Small intestine (tissue), 7 donors: ENCODE measurements around the gene MAGEA8. TPM values are rescaled to one million over a fixed set of nuclear protein-coding genes. Genes with fewer than 3 reads are reported as not detected.
"Not testable (repeated sequence)": the region's sequence is repeated elsewhere in the genome, so short reads cannot be mapped to it uniquely, and the experiment has no call there.

Experiments
- DNase-seq, 2 donors: peaks; one replicate each; pipeline versions ENCODE4 v3.0.0 to v3.0.0-alpha.2; 2013
- FAIRE-seq: peaks from 2 replicates; lab custom pipeline; 2012; peaks lifted over from hg19 to GRCh38; lab: Jason Lieb, UNC
- H3K27ac ChIP-seq, 3 donors: one replicate each; pipeline ENCODE4 v1.5.1; 2013; ENCODE audit warnings: low read length in 2 of 3, mild to moderate bottlenecking in 2 of 3, control low read depth in 1 of 3, inconsistent platforms in 1 of 3, low read depth in 1 of 3, moderate library complexity in 1 of 3
- H3K27me3 ChIP-seq, 3 donors: one replicate each; pipeline ENCODE4 v1.6.1; 2013; ENCODE audit warnings: low read length in 3 of 3, inconsistent platforms in 1 of 3; ENCODE audit not compliant: control insufficient read depth in 3 of 3, insufficient read depth in 3 of 3
- H3K36me3 ChIP-seq, 3 donors: one replicate each; pipeline ENCODE4 v1.6.1; 2013; ENCODE audit warnings: low read length in 3 of 3, inconsistent platforms in 1 of 3, low read depth in 1 of 3, mild to moderate bottlenecking in 1 of 3, moderate library complexity in 1 of 3; ENCODE audit not compliant: control insufficient read depth in 3 of 3, insufficient read depth in 2 of 3
- H3K4me1 ChIP-seq, 3 donors: one replicate each; pipeline ENCODE4 v1.6.1; 2013; ENCODE audit warnings: low read length in 2 of 3, inconsistent platforms in 1 of 3, low read depth in 1 of 3, mild to moderate bottlenecking in 1 of 3, moderate library complexity in 1 of 3; ENCODE audit not compliant: control insufficient read depth in 3 of 3, insufficient read depth in 2 of 3
- H3K4me3 ChIP-seq, 3 donors: one replicate each; pipeline ENCODE4 v1.5.1; 2013; ENCODE audit warnings: low read length in 3 of 3, control low read depth in 1 of 3, inconsistent platforms in 1 of 3, low read depth in 1 of 3, mild to moderate bottlenecking in 1 of 3, moderate library complexity in 1 of 3
- H3K9me3 ChIP-seq, 2 donors: one replicate each; pipeline ENCODE4 v1.6.1; 2013; ENCODE audit warnings: low read depth in 1 of 2, low read length in 1 of 2; ENCODE audit not compliant: control insufficient read depth in 2 of 2, insufficient read depth in 1 of 2
- WGBS, 3 donors: extraction: QIAGEN DNeasy Blood & Tissue Kit; methylation state at CpG; one replicate each; pipeline ENCODE4 v1.1.7; 2013; 5-methylcytosine and 5-hydroxymethylcytosine counted together
- polyA plus RNA-seq, 4 donors: library from polyadenylated mRNA; stranded (reverse) in 3 of 4; unstranded in 1 of 4; fragments of 200-250 nt in 3 of 4; fragments of 120-200 nt in 1 of 4; gene quantifications; one replicate each; pipeline versions ENCODE4 v1.2.1 to v1.2.3, GENCODE V29; 2013
- donor health status: healthy with polysubstance abuse.
- donor health status: control.
- donor health status: control.
- donor health status: Bipolar disorder and iron deficiency.
- donor health status: healthy.

Gene MAGEA8
- polyA plus RNA-seq, 4 donors = 0.10 TPM; not detected in 3

GRCh38 chrX:149909324-149910177 is 28.6 kb downstream of the MAGEA8 start:
- H3K9me3 ChIP-seq = no peaks in the 10 kb centered on the region
- H3K4me1 ChIP-seq = no peaks in the 10 kb centered on the region
- no peak overlapping the region for H3K4me3 ChIP-seq
- no peak overlapping the region for H3K27ac ChIP-seq
- DNase-seq = no peak
- no peaks in the 10 kb centered on the region for H3K27me3 ChIP-seq
- FAIRE-seq = no peak
- WGBS, 3 donors = 79 to 96% (median 94%) methylated on average over 3 to 4 of the region's 4 CpGs
- H3K36me3 ChIP-seq = no peaks in the 10 kb centered on the region

DNA sequence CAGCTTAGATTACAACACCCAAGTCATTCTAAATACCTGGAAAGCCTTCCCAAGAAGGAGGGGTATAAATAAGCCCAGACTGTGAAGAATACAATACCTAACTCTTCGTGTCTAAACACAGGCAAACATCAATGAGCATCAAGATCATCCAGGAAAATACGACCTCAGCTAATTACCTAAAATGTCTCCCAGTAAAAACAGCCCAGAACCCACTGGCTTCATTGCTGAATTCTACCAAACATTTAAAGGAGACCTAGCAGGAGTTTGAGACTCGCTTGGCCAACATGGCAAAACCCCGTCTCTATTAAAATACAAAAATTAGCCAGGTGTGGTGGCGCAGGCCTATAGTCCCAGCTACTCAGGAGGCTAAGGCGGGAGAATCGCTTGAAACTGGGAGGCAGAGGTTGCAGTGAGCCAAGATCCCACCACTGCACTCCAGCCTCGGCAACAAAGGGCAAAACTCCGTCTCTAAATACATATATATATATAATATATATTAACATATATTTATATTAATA is 29.3 kb downstream of the MAGEA8 start:
- Histone ChIP-seq H3K4me3 (no peak overlapping the region), H3K9me3 (no peaks in the 10 kb centered on the region), H3K27ac (no peak overlapping the region), H3K27me3 (no peaks in the 10 kb centered on the region), H3K36me3 (no peaks in the 10 kb centered on the region), H3K4me1 (no peaks in the 10 kb centered on the region)
- WGBS, 3 donors = 94 to 97% (median 95%) methylated on average over 9 of the region's 9 CpGs
- FAIRE-seq = no peak
- DNase-seq = peak in 1 of 2 donors; percentile 3

DNA sequence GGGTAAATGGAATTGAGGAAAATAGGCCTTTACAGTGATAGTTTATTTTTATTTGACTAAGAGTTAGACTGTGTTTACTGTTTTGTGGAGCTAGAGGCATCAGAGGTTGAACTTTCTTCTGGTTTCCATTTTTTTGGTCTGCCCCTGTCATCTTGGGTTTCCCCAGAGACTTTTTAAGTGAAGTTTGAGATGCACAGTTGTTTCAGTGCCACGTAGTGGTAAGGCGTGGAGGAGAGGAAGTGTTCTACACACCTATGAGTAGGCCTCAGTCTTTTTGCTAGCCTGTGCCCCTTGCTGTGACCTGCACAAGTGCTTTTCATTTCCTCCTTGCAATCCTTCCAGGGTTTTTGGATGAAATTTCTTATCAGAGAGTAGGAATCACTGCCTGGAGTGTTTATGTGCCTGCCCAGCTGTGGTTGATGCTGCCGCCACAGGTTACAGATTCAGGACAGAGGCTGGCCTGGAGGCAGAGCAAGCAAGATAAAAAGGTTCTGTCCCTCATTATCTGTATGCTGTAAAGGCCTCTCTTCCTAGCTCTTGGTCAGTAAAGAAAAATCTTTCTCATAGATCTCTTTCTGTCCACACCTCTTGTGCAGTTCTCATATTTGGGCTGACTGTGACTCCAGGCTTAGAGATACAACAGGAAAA is 35.9 kb downstream of the MAGEA8 start:
- FAIRE-seq (no peak), DNase-seq (no peak)
- H3K27ac ChIP-seq = no peak overlapping the region
- H3K27me3 ChIP-seq = no peaks in the 10 kb centered on the region
- H3K4me1 ChIP-seq = no peaks in the 10 kb centered on the region
- H3K9me3 ChIP-seq = no peaks in the 10 kb centered on the region
- H3K4me3 ChIP-seq = no peak overlapping the region
- WGBS, 3 donors = 71 to 81% (median 76%) methylated on average over 3 of the region's 3 CpGs
- no peaks in the 10 kb centered on the region for H3K36me3 ChIP-seq

DNA sequence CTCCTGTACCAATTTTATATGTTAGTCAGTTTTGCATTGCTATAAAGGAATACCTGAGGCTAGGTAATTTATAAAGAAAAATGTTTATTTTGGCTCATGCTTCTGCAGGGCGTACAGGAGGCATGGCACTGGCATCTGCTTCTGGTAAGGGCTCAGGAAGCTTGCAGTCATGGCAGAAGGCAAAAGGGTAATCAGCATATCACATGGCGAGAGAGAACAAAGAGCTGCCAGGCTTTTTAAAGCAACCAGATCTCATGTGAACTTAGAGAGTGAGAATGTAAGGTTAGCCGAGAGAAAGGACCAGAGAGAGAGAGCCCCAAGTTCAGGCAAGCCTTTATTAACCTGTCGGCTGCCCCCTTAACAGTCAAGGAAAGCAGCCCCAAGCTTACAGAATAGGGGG is 42.9 kb downstream of the MAGEA8 start:
- DNase-seq, H3K4me1 ChIP-seq, H3K9me3 ChIP-seq, H3K4me3 ChIP-seq, H3K27me3 ChIP-seq, FAIRE-seq, H3K36me3 ChIP-seq, H3K27ac ChIP-seq: not testable (repeated sequence)
- WGBS, 3 donors = no CpG with 5 or more reads among the region's 4 CpGs

DNA sequence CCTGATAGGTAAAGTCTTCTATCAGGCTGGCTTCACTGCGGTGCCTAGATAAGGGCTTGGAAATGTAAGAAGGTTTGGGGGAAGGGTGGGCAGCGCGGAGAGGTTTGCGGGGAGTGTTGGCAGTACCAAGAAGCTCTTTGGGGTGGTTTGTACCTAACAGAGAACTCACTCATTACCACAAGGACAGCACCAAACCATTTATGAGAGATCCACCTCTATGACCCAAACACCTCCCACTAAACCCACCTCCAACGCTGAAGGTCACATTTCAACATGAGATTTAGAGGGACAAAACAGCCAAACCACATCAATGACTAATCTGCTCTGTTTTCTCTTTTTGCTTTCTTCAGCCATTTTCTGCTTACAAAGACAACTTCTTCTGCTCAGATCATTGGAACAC is 43.5 kb downstream of the MAGEA8 start:
- H3K36me3 ChIP-seq, H3K4me3 ChIP-seq, FAIRE-seq, H3K4me1 ChIP-seq, DNase-seq, H3K27ac ChIP-seq, H3K27me3 ChIP-seq, H3K9me3 ChIP-seq: not testable (repeated sequence)
- no CpG with 5 or more reads among the region's 5 CpGs for WGBS, 3 donors

DNA sequence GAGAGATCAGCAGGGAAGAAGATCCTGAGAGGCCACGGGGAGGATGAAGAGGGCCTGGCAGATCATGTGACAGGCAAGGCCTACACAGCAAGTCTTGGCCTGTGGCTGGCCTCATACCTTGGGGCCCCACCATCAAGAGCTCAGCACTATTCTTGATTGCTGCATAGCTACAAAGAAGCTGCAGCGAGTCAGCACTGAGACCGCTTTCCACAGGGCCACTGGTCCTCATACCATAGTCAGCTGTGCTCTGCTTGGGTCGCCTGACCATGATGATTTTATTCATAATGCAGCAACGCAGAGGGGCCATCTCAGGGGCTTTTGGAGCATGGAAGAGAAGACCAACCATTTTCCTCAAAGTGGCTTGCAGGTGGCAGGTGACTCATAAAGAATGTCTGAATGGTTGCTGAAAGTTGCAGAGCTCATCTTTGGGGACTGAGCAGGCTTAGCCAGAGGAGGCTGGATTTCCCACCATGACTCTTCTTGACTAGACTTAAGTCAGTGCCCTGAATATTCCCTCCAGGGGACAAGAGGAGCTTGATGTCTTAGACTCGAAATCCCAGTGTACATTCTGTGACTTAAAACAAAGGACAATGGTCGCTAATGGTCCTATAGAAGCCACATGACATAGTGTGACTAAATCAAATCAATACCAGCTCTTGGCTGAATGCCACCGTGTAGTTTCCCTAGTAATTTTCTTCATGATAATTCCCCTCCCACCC is 46.4 kb downstream of the MAGEA8 start:
- not testable (repeated sequence) for H3K36me3 ChIP-seq, FAIRE-seq, H3K27me3 ChIP-seq, H3K4me1 ChIP-seq, H3K9me3 ChIP-seq, DNase-seq, H3K27ac ChIP-seq, H3K4me3 ChIP-seq
- WGBS, 3 donors = 92% methylated on average over 1 of the region's 8 CpGs; no CpG with 5 or more reads in 2 of the 3 donors

DNA sequence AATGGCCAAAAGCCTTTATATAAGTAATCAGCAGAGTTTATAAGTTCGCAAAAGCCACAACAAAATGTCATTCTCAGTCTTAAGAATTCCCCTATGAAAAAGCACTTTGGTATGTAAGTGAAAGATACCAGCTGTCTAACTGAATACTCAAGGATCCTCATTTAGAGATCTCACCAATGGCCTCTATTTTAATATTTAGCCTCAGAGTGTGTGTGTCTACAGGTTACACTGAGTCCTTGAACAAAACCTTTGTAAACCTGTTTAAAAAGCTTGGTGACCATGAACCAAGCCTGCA is 46.9 kb downstream of the MAGEA8 start:
- H3K4me3 ChIP-seq, H3K27me3 ChIP-seq, H3K27ac ChIP-seq, FAIRE-seq, H3K9me3 ChIP-seq, H3K36me3 ChIP-seq, DNase-seq, H3K4me1 ChIP-seq: not testable (repeated sequence)
- whole genome bisulfite sequencing, 3 donors = no CpG with 5 or more reads among the region's 1 CpG

DNA sequence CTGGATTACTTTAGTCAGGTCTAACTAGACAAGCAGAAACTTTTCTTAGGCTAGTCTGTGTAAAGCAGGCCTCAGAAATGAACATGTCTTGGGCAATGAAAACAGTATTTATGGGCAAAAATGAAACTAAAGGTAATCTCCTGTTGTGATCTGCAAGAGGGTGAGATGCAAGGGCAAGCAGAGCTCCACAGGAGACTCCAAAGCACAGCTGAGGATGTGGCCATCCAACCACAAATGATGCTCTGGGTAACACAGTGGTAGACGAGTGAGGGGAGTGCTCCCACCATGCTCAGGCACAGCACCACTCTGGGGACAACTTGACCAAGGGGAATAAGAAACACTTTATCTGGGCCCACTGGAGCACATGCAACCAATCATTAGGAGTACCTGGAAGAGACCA is 47.7 kb downstream of the MAGEA8 start:
- FAIRE-seq, H3K36me3 ChIP-seq, H3K27me3 ChIP-seq, H3K4me1 ChIP-seq, H3K4me3 ChIP-seq, H3K9me3 ChIP-seq, DNase-seq, H3K27ac ChIP-seq: not testable (repeated sequence)
- WGBS, 3 donors = 69 to 71% methylated on average over 1 of the region's 1 CpG; no CpG with 5 or more reads in 1 of the 3 donors
